AG10803 (cell line): ENCODE results near the gene PSAP.

Source experiments
- DNase-seq: peaks from one replicate; pipeline ENCODE4 v3.0.0; 2010; ENCODE audit warnings: low read depth
- H3K4me3 ChIP-seq: 2 replicates; pipeline ENCODE4 v1.5.1; 2011; ENCODE audit warnings: mild to moderate bottlenecking, low read length, control low read depth
- CTCF ChIP-seq: conservative IDR thresholded peaks from 2 replicates; pipeline ENCODE4 v1.5.1; 2011; ENCODE audit warnings: mild to moderate bottlenecking, low read length, control low read depth, inconsistent platforms

PSAP gene

GRCh38 chr10:71846816-71847215 is 4.2 kb downstream of the PSAP start:
- no peak for TF ChIP-seq CTCF
- DNase-seq, result no peak
- no peak overlapping the region for H3K4me3 ChIP-seq

- no peak for TF ChIP-seq CTCF
Measured at GRCh38 chr10:71845410-71846405, 5.3 kb downstream of the PSAP start.

GRCh38 chr10:71844695-71845094 is 6.4 kb downstream of the PSAP start:
- no peak overlapping the region for H3K4me3 ChIP-seq
- DNase-seq, result no peak
- no peak for TF ChIP-seq CTCF

More at GRCh38 chr10:71845410-71846405, 5.3 kb downstream of the PSAP start:
- H3K4me3 ChIP-seq, result no peak overlapping the region
- no peak for DNase-seq

- DNase-seq, result no peak
- TF ChIP-seq CTCF, result no peak
- H3K4me3 ChIP-seq, result no peak overlapping the region
Measured at GRCh38 chr10:71844084-71844483, 7.0 kb downstream of the PSAP start.

- TF ChIP-seq CTCF, result no peak
- no peak overlapping the region for H3K4me3 ChIP-seq
- DNase-seq, result no peak
Measured at GRCh38 chr10:71842856-71843686, 8.0 kb downstream of the PSAP start.

GRCh38 chr10:71842422-71842821 is 8.6 kb downstream of the PSAP start:
- DNase-seq, result no peak
- TF ChIP-seq CTCF, result no peak
- no peak overlapping the region for H3K4me3 ChIP-seq
